NCI-H2196 (cell line): ENCODE measurements around the gene PPP1R27.

ENCODE experiments used
- DNase-seq: peaks from one replicate; lab custom pipeline; 2025; ENCODE audit not compliant: unreplicated experiment; lab: John Stamatoyannopoulos, UW

The PPP1R27 gene

DNA sequence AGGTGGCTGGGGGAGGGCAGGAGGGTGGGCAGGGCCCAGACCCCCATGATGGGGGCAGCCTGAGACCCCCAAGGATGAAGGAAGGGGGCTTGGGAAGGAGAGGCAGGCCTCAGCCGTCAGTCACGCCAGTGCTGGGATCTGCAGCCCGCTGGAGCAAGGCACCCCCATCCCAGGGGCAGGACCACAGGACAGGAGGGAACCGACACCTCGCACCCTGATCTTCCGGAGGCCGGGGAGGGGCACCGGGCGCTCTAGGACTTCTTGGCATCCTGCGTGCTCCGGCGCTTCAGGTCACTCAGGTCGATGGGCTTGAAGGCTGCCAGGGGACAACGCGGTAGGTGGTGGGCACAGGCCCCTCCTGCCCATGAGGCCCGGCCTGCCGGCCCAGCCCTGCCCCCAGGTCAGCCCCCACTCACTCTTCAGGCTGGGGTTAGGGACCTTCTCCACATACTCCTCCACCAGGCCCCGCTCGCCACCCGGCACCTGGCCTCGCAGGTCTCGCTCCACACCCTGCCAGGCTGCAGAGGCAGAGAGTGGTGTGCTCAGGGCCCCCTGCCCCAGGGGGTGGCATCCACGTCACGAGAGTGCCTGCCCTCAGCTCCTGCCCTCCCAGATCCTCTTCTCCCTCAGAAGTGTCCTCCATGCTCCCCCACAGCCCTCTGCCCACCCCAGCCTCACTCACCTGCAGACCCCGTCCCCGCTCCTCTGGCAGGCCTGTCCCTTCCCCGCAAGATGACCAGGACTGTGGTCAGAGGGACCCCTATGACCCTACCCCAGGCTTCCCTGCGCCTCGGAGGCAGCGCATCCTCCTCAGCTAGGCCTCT, 11.6 kb downstream of the PPP1R27 start:
- no peak for DNase-seq

DNA sequence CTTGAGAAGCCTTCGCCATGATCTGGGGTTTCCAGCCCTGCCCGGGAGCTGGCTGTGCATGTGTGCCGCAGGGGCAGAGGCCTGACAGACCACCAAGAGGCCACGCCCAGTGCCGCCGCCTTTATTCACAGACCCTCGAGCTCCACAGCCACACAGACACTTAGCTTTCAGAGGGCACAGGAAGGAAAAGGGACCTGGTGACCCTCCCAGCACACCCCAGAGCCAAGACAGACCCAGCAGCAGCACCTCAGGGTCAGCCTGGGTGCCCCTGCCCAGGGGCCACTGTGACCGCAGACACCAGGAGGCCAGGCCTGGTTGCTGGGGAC, 12.6 kb downstream of the PPP1R27 start:
- DNase-seq: no peak

DNA sequence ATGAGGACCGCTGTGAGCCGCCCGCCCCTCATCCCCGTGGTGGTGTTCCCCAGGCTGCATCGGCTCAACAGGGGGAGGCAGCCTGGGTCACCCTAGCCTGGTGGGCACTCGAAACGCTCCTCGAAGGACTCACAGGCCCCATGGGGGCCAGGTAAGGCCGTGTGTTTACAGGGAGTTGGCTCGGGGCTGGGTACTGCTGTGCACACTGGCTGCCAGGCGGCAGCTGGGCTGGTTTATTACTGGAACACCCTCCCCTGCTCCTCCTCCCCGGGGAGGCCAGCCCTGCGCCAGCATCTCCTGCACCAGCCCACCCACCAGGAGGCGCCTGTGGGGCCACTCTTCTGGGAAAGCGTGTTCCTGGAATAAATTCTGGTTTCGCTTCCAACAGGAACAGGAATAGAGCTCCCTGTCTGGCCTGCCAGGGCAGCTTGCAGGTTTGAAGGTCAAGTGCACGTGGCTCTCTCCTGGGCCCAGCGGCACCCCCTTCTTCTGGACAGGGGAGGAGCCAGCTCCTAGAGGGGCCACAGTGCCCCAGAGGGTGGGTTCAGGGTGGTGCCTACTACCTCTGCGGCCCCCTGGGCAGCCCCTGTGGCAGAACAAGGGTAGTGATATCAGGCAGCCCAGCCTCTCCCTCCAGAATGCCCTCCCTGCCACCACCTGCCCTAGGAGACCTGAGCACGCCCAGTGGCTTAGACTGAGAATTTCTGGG, 13.1 kb downstream of the PPP1R27 start:
- peak; percentile 99 for DNase-seq

DNA sequence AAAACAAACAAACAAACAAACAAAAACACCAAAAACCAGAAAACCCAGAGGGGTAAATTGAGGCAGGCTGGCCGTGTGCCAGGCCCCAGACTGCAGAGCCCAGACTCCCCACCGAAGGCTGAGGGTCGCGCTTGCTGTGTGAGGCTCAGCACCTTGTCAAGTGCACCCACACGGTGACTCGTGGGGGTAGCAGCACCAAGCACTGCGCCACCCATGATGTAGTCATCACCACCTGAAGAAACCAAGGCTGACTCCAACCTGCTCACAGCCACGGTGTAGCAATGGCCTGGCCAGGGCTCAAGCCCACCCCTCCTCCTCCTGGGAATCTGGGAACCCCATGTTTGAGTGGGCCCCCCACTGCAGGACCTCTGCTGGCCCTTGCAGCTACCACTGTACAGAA, 13.7 kb downstream of the PPP1R27 start:
- DNase-seq: no peak

DNA sequence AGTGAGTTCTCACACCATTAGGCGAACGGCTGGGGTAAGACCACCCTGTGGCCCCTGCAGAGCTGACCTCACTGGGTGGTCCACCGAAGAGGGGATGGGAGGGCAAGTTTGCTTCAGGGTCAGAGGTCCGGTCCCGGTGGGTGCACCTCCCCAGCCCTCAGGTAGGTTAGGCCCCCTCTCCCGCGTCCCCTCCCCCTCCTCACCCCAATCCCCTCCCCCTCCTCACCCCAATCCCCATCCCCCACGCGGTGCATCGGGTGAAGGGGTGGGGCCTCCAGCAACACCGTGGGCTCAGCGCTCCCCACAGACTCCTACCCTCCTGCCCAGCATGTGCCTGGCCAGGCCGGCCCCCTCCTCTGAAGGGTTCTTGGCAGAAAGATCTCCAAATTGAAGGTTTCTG, 15.1 kb downstream of the PPP1R27 start:
- no peak for DNase-seq

DNA sequence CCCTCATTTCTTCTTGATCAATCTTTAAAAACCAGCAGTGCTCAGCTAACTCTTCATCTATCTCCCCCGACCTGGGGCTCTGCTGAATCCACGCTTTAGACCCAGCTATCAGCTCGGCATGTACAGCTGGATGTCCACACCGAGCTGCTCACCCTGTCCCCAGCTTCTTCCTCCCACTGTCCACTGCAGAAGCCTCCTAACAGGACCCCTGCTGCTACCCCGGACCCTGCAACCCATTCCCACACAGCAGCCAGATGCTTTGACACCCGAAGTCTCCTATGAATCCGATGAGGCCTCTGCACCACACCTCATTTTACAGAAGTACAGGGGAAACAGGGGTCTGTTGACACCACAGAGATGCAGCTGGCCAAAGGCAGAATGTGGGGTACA, 17.1 kb downstream of the PPP1R27 start:
- DNase-seq: no peak

DNA sequence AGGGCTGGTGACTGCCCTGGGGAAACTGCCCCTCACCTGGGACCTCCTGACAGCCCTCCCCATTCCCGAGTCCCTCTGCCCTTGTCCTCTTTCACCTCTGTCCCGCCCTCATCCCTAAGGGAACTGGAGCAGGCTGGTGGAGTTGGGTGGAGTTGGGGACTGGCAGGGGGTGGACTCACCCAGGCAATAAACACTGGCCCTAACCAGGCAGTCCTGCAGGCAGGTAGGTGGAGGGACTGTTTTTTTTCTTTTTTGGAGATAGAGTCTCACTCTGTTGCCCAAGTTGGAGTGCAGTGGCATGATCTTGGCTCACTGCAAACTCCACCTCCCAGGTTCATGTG, 19.2 kb downstream of the PPP1R27 start:
- DNase-seq: no peak

DNA sequence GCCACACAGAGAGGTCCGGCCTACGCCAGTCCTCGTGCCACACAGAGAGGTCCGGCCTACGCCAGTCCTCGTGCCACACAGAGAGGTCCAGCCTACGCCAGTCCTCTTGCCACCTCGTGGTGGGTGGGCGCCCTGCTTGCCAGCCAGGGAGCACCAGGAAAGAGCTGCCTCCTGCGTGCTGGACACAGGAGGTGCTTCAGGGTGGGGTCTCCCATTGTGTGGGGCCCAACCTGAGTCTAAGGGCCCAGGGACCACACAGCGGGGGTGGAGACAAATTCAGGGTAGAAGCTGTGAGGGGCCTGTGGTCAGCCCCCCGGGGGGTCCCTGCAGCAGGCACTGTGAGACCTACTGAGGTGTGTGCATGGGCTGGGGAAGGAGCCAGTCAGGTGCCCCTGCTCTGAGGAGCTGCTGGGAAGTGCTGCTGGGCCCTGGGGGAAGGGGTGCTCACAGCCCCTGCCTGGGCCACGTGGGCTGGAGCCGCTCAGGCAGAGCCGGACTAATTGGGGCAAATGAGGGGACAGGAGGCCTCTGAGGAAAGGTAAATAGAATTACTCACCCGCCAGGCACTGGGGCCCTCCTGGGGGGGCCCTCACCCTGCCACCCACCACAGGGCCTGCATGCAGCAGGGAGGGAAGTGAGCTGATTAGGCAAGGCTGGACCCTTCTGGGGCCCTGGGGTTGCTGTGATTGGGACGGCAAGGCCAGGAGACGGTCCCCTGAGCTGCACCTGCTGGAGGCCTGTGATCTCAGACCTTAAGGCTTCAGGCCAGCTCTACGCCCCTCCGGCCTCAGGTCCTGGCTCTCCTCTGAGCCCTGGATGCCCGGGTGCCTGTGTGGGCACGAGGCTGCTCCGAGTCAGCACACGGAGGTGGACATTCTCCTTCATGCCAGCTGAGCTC, 19.9 kb downstream of the PPP1R27 start:
- peak; percentile 73 for DNase-seq

DNA sequence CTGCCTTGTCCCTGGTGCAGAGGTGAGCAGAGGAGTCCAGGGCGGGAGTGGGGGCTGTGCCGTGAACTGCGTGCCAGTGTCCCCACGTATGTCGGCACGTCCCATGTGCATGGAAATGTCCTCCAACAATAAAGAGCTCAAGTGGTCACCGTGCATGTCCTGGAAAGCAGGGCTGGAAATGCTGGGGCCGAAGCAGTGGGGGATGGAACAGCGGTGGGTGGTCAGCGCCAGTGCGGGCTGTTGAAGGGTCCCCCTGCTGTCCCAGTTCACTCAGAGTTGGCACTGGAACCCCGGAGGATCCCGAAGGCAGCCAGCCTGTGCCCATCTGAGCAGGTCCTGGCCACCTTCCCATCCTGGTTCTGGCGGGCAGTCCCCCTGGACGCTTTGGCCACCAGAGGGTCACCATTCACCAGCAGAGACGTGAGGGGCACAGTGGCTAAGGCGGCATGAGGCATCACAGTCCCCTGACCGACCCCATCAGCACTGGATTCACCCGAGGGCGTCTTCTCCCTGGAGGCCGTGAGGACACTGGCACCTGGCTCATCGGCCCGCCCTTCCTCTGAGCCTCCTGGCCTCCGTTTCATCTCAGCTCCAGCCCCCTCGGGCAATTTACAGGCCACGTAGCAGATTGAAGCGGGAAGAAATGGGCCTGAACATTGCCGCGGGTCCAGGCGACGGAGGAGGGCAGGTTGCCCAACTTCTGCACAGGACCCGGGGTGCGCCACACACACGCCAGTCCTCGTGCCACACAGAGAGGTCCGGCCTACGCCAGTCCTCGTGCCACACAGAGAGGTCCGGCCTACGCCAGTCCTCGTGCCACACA, 20.8 kb downstream of the PPP1R27 start:
- DNase-seq: no peak

DNA sequence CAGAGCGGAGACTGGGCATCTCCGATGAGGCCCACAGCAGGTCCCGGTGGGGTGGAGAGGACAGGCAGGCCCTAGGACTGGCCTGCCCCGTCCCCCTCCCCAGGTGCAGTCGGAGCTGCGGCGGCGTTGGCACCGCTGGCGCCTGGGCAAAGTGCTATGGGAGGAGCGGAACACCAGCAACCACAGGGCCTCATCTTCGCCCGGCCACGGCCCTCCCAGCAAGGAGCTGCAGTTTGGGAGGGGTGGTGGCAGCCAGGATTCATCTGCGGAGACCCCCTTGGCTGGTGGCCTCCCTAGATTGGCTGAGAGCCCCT, 21.5 kb downstream of the PPP1R27 start:
- no peak for DNase-seq

DNA sequence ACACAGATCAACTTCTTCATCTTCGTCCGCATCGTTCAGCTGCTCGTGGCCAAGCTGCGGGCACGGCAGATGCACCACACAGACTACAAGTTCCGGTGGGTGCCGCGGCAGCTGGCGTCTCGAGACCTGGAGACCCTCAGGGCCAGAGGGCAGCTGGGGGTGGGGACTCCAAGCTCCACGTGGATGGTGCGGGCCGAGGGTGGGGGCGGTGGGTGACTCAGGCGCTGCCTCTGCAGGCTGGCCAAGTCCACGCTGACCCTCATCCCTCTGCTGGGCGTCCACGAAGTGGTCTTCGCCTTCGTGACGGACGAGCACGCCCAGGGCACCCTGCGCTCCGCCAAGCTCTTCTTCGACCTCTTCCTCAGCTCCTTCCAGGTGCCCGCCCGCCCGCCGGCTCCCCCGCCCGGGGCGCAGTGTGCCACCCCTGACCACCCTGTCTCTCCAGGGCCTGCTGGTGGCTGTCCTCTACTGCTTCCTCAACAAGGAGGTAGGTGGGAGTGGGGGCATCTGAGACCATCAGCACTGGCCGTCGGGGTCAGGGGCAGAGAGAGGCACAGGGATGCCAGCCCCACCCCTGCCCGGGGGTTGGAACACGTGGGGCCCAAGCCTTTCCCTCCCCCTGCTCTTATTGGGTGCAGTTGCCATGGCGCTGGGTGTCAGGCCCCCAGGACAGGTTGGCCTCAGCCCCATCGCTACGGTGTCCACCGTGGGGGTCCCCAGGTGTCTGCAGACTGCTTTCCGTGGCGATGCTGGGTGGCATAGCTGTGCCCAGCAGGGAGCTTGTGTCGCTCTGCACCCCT, 22.1 kb downstream of the PPP1R27 start:
- DNase-seq: no peak

DNA sequence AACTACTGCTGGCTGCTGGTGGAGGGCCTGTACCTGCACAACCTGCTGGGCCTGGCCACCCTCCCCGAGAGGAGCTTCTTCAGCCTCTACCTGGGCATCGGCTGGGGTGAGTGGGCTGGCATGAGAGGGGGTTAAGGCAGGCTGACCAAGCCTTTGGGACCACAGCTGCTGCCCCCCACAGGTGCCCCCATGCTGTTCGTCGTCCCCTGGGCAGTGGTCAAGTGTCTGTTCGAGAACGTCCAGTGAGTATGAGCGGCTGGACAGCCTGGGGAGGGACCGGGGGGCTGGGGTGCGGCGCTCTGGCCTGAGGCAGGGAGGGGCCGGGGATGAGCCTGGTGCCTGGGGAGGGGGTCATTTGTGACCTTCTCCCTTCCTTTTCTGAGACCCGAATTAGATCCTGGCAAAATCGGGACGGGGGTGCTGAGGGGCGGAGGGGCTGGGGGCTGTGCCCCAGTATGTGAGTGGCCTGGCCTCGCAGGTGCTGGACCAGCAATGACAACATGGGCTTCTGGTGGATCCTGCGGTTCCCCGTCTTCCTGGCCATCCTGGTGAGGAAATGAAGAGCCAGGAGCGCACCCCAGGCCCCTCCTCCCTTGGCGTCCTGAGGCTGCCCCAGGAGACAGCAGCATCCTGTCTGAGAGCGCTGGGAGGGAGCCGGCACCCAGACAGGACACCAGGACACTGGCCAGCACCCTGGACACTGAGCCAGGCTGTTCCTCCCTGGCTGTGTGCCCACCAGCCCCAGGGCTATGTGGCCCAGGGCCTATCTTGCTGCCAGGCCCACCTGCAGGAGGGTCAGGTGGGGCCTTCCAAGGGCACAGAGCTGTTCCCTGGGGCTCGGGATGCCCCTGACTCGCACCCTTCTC, 22.9 kb downstream of the PPP1R27 start:
- no peak for DNase-seq

DNA sequence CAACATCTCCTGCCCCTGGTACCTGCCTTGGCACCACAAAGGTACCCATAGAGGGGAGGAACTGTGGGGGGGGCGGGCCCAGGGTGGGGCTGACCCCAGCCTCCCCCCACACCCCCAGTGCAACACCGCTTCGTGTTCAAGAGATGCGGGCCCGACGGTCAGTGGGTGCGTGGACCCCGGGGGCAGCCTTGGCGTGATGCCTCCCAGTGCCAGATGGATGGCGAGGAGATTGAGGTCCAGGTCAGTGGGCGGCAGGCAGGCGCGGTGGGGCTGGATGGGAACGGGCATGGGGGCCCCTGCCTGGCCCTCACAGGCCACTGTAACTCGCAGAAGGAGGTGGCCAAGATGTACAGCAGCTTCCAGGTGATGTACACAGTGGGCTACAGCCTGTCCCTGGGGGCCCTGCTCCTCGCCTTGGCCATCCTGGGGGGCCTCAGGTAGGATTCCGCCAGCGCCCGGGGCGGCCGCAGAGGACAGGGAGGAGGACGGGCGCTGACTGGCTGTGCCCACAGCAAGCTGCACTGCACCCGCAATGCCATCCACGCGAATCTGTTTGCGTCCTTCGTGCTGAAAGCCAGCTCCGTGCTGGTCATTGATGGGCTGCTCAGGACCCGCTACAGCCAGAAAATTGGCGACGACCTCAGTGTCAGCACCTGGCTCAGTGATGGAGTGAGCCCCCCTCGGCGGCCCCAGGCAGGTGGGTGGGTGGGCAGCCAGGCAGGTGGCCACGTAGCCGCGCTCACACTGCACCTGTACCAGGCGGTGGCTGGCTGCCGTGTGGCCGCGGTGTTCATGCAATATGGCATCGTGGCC, 23.8 kb downstream of the PPP1R27 start:
- no peak for DNase-seq

DNA sequence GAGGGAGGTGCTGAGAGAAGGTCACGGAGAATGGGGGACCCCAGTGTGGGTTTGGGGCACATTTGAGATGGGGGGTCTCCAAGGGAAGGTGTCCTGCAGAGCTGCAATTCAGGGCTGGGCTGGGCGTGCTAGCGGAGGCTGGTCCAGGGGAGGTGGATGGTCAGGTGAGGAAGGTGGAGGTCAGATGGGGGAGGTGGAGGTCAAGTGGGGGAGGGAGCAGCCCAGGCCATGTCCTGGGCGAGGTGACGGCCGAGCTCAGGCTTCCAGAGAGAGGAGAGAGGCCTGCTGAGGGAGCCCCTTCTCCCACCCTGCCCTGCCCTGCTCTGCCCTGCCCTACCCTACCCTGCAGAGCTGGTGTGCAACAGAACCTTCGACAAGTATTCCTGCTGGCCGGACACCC, 24.4 kb downstream of the PPP1R27 start:
- no peak for DNase-seq

DNA sequence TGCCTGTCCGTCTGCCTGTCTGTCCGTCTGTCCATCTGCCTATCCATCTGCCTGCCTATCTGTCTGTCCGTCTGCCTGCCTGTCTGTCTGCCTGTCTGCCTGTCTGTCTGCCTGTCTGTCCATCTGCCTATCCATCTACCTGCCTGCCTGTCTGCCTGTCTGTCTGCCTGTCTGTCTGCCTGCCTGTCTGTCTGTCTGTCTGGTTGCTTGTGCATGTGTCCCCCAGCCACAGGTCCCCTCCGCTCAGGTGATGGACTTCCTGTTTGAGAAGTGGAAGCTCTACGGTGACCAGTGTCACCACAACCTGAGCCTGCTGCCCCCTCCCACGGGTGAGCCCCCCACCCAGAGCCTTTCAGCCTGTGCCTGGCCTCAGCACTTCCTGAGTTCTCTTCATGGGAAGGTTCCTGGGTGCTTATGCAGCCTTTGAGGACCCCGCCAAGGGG, 25.3 kb downstream of the PPP1R27 start:
- DNase-seq: no peak

DNA sequence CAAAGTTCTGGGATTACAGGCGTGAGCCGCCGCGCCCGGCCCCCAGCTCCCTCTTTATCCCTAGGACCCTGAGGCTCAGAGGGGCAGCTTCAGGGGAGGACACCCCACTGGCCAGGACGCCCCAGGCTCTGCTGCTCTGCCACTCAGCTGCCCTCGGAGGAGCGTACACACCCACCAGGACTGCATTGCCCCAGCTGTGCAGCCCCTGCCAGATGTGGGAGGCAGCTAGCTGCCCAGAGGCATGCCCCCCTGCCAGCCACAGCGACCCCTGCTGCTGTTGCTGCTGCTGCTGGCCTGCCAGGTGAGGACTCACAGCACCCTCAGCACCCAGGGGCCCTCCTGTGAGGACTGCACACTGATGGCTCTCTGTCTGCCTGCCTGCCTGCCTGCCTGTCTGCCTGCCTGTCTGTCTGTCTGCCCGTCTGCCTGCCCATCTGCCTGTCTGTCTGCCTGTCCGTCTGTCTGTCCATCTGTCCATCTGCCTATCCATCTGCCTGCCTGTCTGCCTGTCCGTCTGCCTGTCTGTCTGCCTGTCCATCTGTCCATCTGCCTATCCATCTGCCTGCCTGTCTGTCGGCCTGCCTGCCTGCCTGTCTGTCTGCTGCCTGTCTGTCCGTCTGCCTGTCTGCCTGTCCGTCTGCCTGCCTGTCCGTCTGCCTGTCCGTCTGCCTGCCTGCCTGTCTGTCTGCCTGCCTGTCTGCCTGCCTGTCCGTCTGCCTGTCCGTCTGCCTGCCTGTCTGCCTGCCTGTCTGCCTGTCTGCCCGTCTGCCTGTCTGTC, 25.9 kb downstream of the PPP1R27 start:
- DNase-seq: no peak

DNA sequence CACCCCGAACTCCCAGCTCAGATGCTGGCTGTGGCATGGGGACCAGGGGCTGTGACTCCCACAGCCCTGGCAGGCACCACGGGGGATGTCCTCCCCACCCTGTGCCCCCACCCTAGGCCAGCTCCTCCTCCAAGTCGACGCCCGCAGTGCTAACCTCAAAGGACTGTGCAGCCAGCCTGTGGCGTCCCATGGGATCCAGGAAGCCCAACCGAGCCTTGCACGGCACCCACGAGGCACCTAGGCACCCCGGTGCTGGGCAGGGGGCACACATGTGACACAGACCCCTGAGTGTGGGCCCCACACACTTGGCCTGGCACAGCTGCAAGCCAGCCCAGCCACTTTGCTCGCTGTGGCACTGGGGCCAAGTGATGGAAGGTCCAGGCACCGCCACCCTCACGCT, 27.0 kb downstream of the PPP1R27 start:
- no peak for DNase-seq

DNA sequence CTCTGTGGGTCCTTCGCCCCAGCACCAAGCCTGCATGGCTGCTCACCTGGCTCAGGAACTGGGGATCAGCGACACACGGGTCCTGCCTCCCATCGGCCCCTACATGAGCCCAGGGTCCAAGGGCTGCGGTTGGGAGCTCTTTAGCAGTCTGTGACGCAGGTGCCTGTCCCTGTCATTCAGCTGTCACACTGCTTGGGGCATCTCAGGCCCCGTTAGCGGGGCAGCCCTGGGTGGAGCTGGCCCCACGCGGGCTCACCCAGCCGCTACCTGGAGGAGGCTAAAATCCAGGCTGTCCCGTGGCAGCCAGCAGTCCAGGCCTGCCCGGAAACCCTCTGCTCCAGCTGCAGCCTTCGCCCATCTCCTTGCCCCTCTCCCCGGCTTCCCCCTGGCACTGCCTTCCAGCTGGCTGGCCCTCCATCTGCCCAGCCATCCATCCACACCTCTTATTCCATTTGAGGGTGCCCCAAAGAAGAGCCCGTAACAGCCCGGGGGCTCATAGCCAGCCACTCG, 27.6 kb downstream of the PPP1R27 start:
- DNase-seq: no peak
